Occipital lobe (tissue), 2 donors: ENCODE data around the gene FLII. TPM values are rescaled to one million over a fixed set of nuclear protein-coding genes. Genes with fewer than 3 reads are reported as not detected.
A peak's percentile ranks its signal among the peaks of the same experiment; 100 is the strongest.
"Not testable (repeated sequence)": the region's sequence is repeated elsewhere in the genome, so short reads cannot be mapped to it uniquely, and the experiment has no call there.

Experiments
- DNase-seq: peaks from one replicate; lab custom pipeline; 2025; lab: John Stamatoyannopoulos, UW
- total RNA-seq: library from RNA; depleted of rRNA; stranded (reverse); fragments of >200 nt; gene quantifications from one replicate; pipeline ENCODE4 v1.2.3, GENCODE V29; 2014

FLII gene
- total RNA-seq, 1 donor from 2014 or later = 49.6 TPM

GRCh38 chr17:18224053-18224386 lies 34.5 kb downstream of the FLII start:
- DNase-seq = no peak

- DNase-seq = no peak
These were observed 39.7 kb downstream of the FLII start for GRCh38 chr17:18218756-18219415.

- DNase-seq = peak; percentile 15
These were observed 41.0 kb downstream of the FLII start for GRCh38 chr17:18217412-18218015.

GRCh38 chr17:18216906-18217305 lies 41.6 kb downstream of the FLII start:
- DNase-seq = not testable (repeated sequence)

GRCh38 chr17:18213666-18214270 lies 44.8 kb downstream of the FLII start:
- no peak for DNase-seq

GRCh38 chr17:18208092-18208491 lies 50.4 kb downstream of the FLII start:
- DNase-seq = no peak

- DNase-seq = no peak
These were observed 51.6 kb downstream of the FLII start for GRCh38 chr17:18206962-18207361.

GRCh38 chr17:18205861-18206260 lies 52.7 kb downstream of the FLII start:
- no peak for DNase-seq

GRCh38 chr17:18203308-18203707 lies 55.2 kb downstream of the FLII start:
- DNase-seq = no peak

- DNase-seq = no peak
These were observed 57.4 kb downstream of the FLII start for GRCh38 chr17:18201108-18201507.

- no peak for DNase-seq
These were observed 60.0 kb downstream of the FLII start for GRCh38 chr17:18198530-18198929.

GRCh38 chr17:18197535-18198194 lies 60.9 kb downstream of the FLII start:
- no peak for DNase-seq

GRCh38 chr17:18195246-18195645 lies 63.3 kb downstream of the FLII start:
- DNase-seq = no peak

Other genes with a start within 250 kb of the FLII start
- gene ATPAF2, start 219.6 kb downstream of the FLII start, total RNA-seq = 27.6 TPM
- gene GID4, start 219.3 kb downstream of the FLII start, total RNA-seq = 9.0 TPM
- gene DRG2, start 170.8 kb downstream of the FLII start, total RNA-seq = 14.3 TPM
- 2.0 TPM for gene MYO15A, start 150.0 kb downstream of the FLII start, total RNA-seq
- 79.7 TPM for gene ALKBH5, start 74.9 kb downstream of the FLII start, total RNA-seq
- gene LLGL1, start 33.1 kb downstream of the FLII start, total RNA-seq = 34.0 TPM
- gene MIEF2, start 1.9 kb upstream of the FLII start, total RNA-seq = 29.2 TPM
- gene TOP3A, start 56.3 kb upstream of the FLII start, total RNA-seq = 38.7 TPM
- gene SMCR8, start 56.6 kb upstream of the FLII start, total RNA-seq = 11.4 TPM
- 3.9 TPM for gene SHMT1, start 104.8 kb upstream of the FLII start, total RNA-seq
- not detected for gene EVPLL, start 119.0 kb upstream of the FLII start, total RNA-seq
- not detected for gene LGALS9C, start 218.1 kb upstream of the FLII start, total RNA-seq